Ovary (tissue), 3 donors: ENCODE results near the gene ANHX.

Experiments
- CTCF ChIP-seq, 3 donors: fragments of 450-650 bp in 2 of 3; fragments of 200-600 bp in 1 of 3; IDR thresholded peaks; one replicate each; pipeline versions ENCODE4 v1.5.1 to v1.8.0; 2016 to 2022; ENCODE audit warnings: antibody characterized with exemption in 3 of 3, mild to moderate bottlenecking in 1 of 3
- EP300 ChIP-seq: sonication (generic); formaldehyde crosslinking; IDR thresholded peaks from one replicate; pipeline ENCODE4 v1.6.1; 2017; ENCODE audit warnings: antibody characterized with exemption
- POLR2A ChIP-seq: fragments of 450-650 bp; IDR thresholded peaks from one replicate; pipeline ENCODE4 v1.6.1; 2017; ENCODE audit warnings: antibody characterized with exemption, mild to moderate bottlenecking, moderate library complexity
- donor health status: DM: no; HTN: no; CAD: no.

GRCh38 chr12:133225527-133225926 is 10.2 kb downstream of the ANHX start:
- no peak for TF ChIP-seq POLR2A
- no peak for TF ChIP-seq CTCF (IDR thresholded peaks at IDR 0.05)
- TF ChIP-seq EP300, result no peak
